Adrenal gland (tissue), 12 donors: ENCODE measurements around the gene ZNF562. TPM values are rescaled to one million over a fixed set of nuclear protein-coding genes. Genes with fewer than 3 reads are reported as not detected.

Experiments
- DNase-seq, 7 donors: peaks; one replicate each; pipeline ENCODE4 v3.0.0-alpha.2; 2019 to 2020
- H3K27ac ChIP-seq, 5 donors: fragments of 200-600 bp; sonication (generic) in 4 of 5; 1 replicate in 3 of 5; 2 replicates in 2 of 5; pipeline versions ENCODE4 v1.5.1 to v1.8.0; 2016 to 2020; ENCODE audit warnings: mild to moderate bottlenecking in 1 of 5
- H3K27me3 ChIP-seq: fragments of 200-600 bp; 2 replicates; pipeline ENCODE4 v1.8.0; 2021
- H3K36me3 ChIP-seq, 2 donors: fragments of 200-600 bp; replicated peaks in 1 of 2; 1 replicate in 1 of 2; 2 replicates in 1 of 2; pipeline versions ENCODE4 v1.5.1 to v1.8.0; 2018 to 2022
- H3K4me1 ChIP-seq, 2 donors: fragments of 200-600 bp; replicated peaks in 1 of 2; 1 replicate in 1 of 2; 2 replicates in 1 of 2; pipeline versions ENCODE4 v1.5.1 to v1.8.0; 2018 to 2021
- H3K4me3 ChIP-seq, 4 donors: fragments of 200-600 bp; sonication (generic) in 3 of 4; one replicate each; pipeline ENCODE4 v1.5.1; 2016 to 2018
- H3K9me3 ChIP-seq, 3 donors: fragments of 200-600 bp; sonication (generic) in 1 of 3; replicated peaks in 1 of 3; 1 replicate in 2 of 3; 2 replicates in 1 of 3; pipeline versions ENCODE4 v1.5.1 to v1.8.0; 2016 to 2021
- POLR2A ChIP-seq, 2 donors: fragments of 450-650 bp; IDR thresholded peaks; one replicate each; pipeline ENCODE4 v1.6.1; 2017; ENCODE audit warnings: antibody characterized with exemption in 2 of 2, mild to moderate bottlenecking in 2 of 2, moderate library complexity in 1 of 2
- WGBS, 4 donors: extraction: QIAGEN DNeasy Blood & Tissue Kit in 2 of 4; methylation state at CpG; one replicate each; pipeline versions ENCODE4 v1.1.5 to v1.1.7; 2013 to 2017; 5-methylcytosine and 5-hydroxymethylcytosine counted together
- intact Hi-C, 2 donors: fragments of 100-400 bp; cut with DNase I; formaldehyde crosslinking; loops; one replicate each; pipeline versions ENCODE4 v1.14.1 to v1.15.0; 2022 to 2023
- polyA plus RNA-seq, 3 donors: library from polyadenylated mRNA; stranded (reverse); fragments of 200-250 nt in 2 of 3; fragments of 350-450 nt in 1 of 3; fragmentation: Illumina TruSeq in 1 of 3; extraction: RNeasy Lipid Tissue Mini Kit (QIAGEN cat#74804) in 1 of 3; gene quantifications; one replicate each; pipeline ENCODE4 v1.2.3, GENCODE V29; 2013 to 2014
- total RNA-seq, 9 donors: library from RNA; depleted of rRNA in 4 of 9; stranded (reverse); fragments of >200 nt in 4 of 9; fragments of 120-200 nt in 1 of 9; fragmentation: NEBNext Ultra II Directional in 1 of 9; extraction: Animal tissue kit (Norgen Biotek cat#: 25700) in 1 of 9; gene quantifications; one replicate each; pipeline versions ENCODE4 v1.1.0 to v1.2.4, GENCODE V29; 2013 to 2023
- TF ChIP-seq, protein P1 (sequence below), 6 experiments: fragments of 450-650 bp in 4 of 6; fragments of 200-600 bp in 2 of 6; sonication (generic) in 1 of 6; IDR thresholded peaks; 1 replicate in 5 of 6; 2 replicates in 1 of 6; pipeline versions ENCODE4 v1.5.1 to v1.8.0; 2016 to 2021; ENCODE audit warnings: antibody characterized with exemption in 6 of 6, mild to moderate bottlenecking in 2 of 6, moderate library complexity in 1 of 6
- donor health status: healthy with polysubstance abuse.
- donor health status: Bipolar disorder and iron deficiency.
- donor health status: DM: yes; HTN: yes; CAD: no.
- donor health status: DM: no; HTN: no; CAD: no.
- donor health status: DM: no; HTN: no; CAD: no.
- donor health status: DM: yes; HTN: yes; CAD: no.

The ZNF562 gene
- total and polyA plus RNA-seq, 12 donors: 3.4 to 35.1 (median 23.2) TPM

GRCh38 chr19:9711815-9712214 lies 36.9 kb upstream of the ZNF562 start:
- DNase-seq: no peak
- Histone ChIP-seq H3K4me1 (no peaks in the 10 kb centered on the region), H3K9me3 (peaks cover 0 to 8% (median 0%) of the 10 kb centered on the region in 3 donors), H3K27me3 (no peaks in the 10 kb centered on the region), H3K36me3 (no peaks in the 10 kb centered on the region), H3K27ac (no peak overlapping the region), H3K4me3 (no peak overlapping the region)
- 89 to 98% (median 92%) methylated on average over 3 of the region's 3 CpGs for WGBS, 4 donors
- TF ChIP-seq, protein P1, sequence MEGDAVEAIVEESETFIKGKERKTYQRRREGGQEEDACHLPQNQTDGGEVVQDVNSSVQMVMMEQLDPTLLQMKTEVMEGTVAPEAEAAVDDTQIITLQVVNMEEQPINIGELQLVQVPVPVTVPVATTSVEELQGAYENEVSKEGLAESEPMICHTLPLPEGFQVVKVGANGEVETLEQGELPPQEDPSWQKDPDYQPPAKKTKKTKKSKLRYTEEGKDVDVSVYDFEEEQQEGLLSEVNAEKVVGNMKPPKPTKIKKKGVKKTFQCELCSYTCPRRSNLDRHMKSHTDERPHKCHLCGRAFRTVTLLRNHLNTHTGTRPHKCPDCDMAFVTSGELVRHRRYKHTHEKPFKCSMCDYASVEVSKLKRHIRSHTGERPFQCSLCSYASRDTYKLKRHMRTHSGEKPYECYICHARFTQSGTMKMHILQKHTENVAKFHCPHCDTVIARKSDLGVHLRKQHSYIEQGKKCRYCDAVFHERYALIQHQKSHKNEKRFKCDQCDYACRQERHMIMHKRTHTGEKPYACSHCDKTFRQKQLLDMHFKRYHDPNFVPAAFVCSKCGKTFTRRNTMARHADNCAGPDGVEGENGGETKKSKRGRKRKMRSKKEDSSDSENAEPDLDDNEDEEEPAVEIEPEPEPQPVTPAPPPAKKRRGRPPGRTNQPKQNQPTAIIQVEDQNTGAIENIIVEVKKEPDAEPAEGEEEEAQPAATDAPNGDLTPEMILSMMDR (IDR thresholded peaks at IDR 0.05): no peak
- no peak for TF ChIP-seq POLR2A (IDR thresholded peaks at IDR 0.05)
- intact Hi-C loops: no loop called here

DNA sequence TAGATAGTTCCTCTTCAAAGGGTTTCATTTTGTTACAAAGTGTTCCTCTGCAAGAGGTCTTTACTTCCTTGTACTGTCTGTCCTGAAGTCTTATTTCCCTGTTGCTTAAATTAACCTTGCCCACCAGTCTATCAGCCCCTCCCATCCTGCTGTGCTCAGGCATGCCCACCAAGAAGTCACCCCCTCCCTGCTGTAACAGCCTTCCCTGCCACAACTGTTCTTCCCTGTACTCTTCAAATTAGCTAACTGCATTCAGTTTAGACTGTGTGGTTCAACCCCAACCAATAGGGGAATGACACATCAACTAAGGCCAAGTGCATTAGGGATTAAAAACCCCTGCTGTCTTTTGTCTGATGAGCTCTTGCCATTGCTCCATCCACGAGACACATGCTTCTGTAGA lies 34.4 kb upstream of the ZNF562 start:
- intact Hi-C loops: no loop called here
- Histone ChIP-seq H3K4me3 (no peak overlapping the region), H3K36me3 (no peaks in the 10 kb centered on the region), H3K4me1 (no peaks in the 10 kb centered on the region), H3K27ac (peak overlapping the region in 2 of 5 donors; percentile 32 to 76), H3K9me3 (peaks cover 0 to 8% (median 0%) of the 10 kb centered on the region in 3 donors), H3K27me3 (no peaks in the 10 kb centered on the region)
- DNase-seq: peak in 4 of 7 donors; percentile 16 to 50 (median 28)
- TF ChIP-seq, protein P1 (IDR thresholded peaks at IDR 0.05): no peak
- TF ChIP-seq POLR2A (IDR thresholded peaks at IDR 0.05): no peak
- WGBS, 4 donors: 8 to 40% (median 27%) methylated on average over 1 of the region's 1 CpG

GRCh38 chr19:9705836-9706235 lies 30.9 kb upstream of the ZNF562 start:
- no peaks in the 10 kb centered on the region for H3K9me3 ChIP-seq
- TF ChIP-seq POLR2A (IDR thresholded peaks at IDR 0.05): no peak
- TF ChIP-seq, protein P1 (IDR thresholded peaks at IDR 0.05): no peak
- H3K36me3 ChIP-seq: no peaks in the 10 kb centered on the region
- no peaks in the 10 kb centered on the region for H3K4me1 ChIP-seq
- H3K27me3 ChIP-seq: no peaks in the 10 kb centered on the region
- DNase-seq: no peak
- intact Hi-C loops: no loop called here
- WGBS, 4 donors: 70 to 77% (median 72%) methylated on average over 6 of the region's 6 CpGs
- no peak overlapping the region for H3K27ac ChIP-seq
- H3K4me3 ChIP-seq: no peak overlapping the region

GRCh38 chr19:9702186-9702585 lies 27.3 kb upstream of the ZNF562 start:
- Histone ChIP-seq H3K36me3 (no peaks in the 10 kb centered on the region), H3K4me3 (no peak overlapping the region), H3K9me3 (no peaks in the 10 kb centered on the region), H3K4me1 (no peaks in the 10 kb centered on the region), H3K27me3 (no peaks in the 10 kb centered on the region), H3K27ac (no peak overlapping the region)
- TF ChIP-seq POLR2A (IDR thresholded peaks at IDR 0.05): no peak
- TF ChIP-seq, protein P1 (IDR thresholded peaks at IDR 0.05): no peak
- intact Hi-C loops: no loop called here
- DNase-seq: no peak
- WGBS, 4 donors: 64 to 96% (median 87%) methylated on average over 6 of the region's 6 CpGs
